ENCODE measurements around the gene CHST9. TPM values are rescaled to one million over a fixed set of nuclear protein-coding genes. Genes with fewer than 3 reads are reported as not detected.

Gene CHST9
- total and polyA plus RNA-seq, 7 donors, result 0.12 to 3.1 (median 0.95) TPM; not detected in 1

DNA sequence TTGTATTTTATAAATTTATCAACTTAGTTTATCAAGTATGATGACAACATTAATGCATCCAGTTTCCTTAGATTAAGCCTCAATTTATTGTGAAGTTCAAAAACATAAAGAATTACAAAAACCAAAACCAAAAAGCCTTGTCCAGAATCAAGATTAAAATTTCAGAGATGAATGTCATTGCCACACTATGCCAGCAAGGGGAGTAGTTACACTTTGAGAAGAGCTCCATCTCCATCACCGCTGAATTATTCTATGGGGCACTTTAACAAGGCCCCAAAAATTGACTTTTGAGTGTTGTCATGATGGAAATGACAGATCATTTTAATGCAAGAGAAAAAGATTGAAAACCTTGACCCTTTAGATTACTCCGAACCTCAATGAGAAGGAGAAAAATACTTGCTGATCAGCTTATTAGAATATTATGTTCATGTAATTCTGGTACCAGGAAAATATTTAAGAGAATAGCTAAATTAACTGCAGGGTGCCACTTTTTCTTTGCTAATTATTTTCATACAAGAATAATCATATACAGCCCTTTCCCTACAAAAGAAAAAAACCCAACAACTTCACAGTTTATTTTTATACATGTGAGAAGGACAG, 167.1 kb downstream of the CHST9 start:
- TF ChIP-seq POLR2AphosphoS5 (IDR thresholded peaks at IDR 0.05) (no peak), POLR2A (IDR thresholded peaks at IDR 0.05) (no peak), EP300 (IDR thresholded peaks at IDR 0.05) (no peak)
- TF ChIP-seq, protein P1, sequence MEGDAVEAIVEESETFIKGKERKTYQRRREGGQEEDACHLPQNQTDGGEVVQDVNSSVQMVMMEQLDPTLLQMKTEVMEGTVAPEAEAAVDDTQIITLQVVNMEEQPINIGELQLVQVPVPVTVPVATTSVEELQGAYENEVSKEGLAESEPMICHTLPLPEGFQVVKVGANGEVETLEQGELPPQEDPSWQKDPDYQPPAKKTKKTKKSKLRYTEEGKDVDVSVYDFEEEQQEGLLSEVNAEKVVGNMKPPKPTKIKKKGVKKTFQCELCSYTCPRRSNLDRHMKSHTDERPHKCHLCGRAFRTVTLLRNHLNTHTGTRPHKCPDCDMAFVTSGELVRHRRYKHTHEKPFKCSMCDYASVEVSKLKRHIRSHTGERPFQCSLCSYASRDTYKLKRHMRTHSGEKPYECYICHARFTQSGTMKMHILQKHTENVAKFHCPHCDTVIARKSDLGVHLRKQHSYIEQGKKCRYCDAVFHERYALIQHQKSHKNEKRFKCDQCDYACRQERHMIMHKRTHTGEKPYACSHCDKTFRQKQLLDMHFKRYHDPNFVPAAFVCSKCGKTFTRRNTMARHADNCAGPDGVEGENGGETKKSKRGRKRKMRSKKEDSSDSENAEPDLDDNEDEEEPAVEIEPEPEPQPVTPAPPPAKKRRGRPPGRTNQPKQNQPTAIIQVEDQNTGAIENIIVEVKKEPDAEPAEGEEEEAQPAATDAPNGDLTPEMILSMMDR (IDR thresholded peaks at IDR 0.05), result peak in 3 of 4 experiments; percentile 29 to 50 (median 39)
- no peaks in the 10 kb centered on the region for H3K27me3 ChIP-seq
- intact Hi-C loops (cut with DNase I), result loop anchor here (5.0 kb wide), 1 partner anchor 584 kb away; no protein-coding TSS in a partner anchor
- H3K4me3 ChIP-seq, result no peak overlapping the region
- H3K36me3 ChIP-seq, result no peaks in the 10 kb centered on the region
- DNase-seq, result no peak
- no peak overlapping the region for H3K27ac ChIP-seq
- WGBS, 2 donors, result 66 to 75% methylated on average over 2 of the region's 2 CpGs
- no peaks in the 10 kb centered on the region for H3K9me3 ChIP-seq
- H3K4me1 ChIP-seq, result no peaks in the 10 kb centered on the region

DNA sequence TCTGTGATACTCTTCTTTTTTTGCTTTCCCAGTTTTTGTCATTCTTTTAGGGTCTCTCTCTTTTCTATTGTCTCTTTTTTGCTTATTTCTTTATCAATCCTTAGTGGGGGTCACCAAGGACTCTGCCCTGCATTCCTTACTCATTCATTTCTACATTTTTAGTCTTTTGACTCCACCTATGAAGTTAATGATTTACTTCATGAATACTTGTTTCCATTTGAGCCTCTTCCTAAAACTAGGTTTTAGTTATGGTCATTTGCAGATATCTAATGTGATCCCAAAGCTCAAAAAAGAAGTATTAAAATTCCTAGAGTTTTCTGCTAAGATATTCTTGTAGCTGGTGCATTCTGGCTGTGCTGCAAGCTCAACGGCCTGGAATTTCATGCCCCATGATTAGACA, 170.3 kb downstream of the CHST9 start:
- DNase-seq, result no peak
- no peaks in the 10 kb centered on the region for H3K27me3 ChIP-seq
- H3K4me1 ChIP-seq, result no peaks in the 10 kb centered on the region
- H3K36me3 ChIP-seq, result no peaks in the 10 kb centered on the region
- intact Hi-C loops (cut with DNase I), result loop anchor here (5.0 kb wide), 1 partner anchor 587 kb away; no protein-coding TSS in a partner anchor
- WGBS, 2 donors, result 65 to 74% methylated on average over 1 of the region's 1 CpG
- H3K9me3 ChIP-seq, result no peaks in the 10 kb centered on the region
- no peak overlapping the region for H3K4me3 ChIP-seq
- H3K27ac ChIP-seq, result no peak overlapping the region
- TF ChIP-seq POLR2AphosphoS5 (IDR thresholded peaks at IDR 0.05), result no peak
- TF ChIP-seq, protein P1 (IDR thresholded peaks at IDR 0.05), result no peak
- TF ChIP-seq EP300 (IDR thresholded peaks at IDR 0.05), result no peak
- TF ChIP-seq POLR2A (IDR thresholded peaks at IDR 0.05), result no peak

DNA sequence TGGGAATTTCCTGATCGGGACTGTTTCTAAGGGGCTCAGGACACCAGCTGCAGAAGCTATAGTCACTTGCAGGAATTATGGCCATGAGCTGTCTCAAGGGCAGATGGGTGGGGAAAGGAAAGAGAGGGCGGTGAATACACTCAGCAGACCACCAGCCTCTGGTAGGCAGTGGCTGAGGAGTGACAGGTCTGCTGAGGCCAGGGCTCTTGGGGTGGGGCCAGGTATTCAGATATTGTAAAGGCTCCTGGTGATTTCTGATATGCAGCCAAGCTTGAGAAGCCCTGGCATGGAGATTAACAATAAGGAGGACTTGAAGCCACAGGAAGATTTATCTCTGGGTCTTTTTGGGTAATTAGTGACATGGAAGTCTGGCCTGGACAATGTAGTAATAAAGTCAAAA, 174.3 kb downstream of the CHST9 start:
- H3K27ac ChIP-seq, result no peak overlapping the region
- intact Hi-C loops (cut with DNase I), result no loop called here
- H3K36me3 ChIP-seq, result no peaks in the 10 kb centered on the region
- no peaks in the 10 kb centered on the region for H3K27me3 ChIP-seq
- TF ChIP-seq POLR2A (IDR thresholded peaks at IDR 0.05), result no peak
- no peak for TF ChIP-seq EP300 (IDR thresholded peaks at IDR 0.05)
- TF ChIP-seq, protein P1 (IDR thresholded peaks at IDR 0.05), result no peak
- no peak for TF ChIP-seq POLR2AphosphoS5 (IDR thresholded peaks at IDR 0.05)
- no peak for DNase-seq
- no peaks in the 10 kb centered on the region for H3K4me1 ChIP-seq
- WGBS, 2 donors, result 83 to 95% methylated on average over 2 of the region's 2 CpGs
- no peak overlapping the region for H3K4me3 ChIP-seq
- H3K9me3 ChIP-seq, result no peaks in the 10 kb centered on the region

- intact Hi-C loops (cut with DNase I), result loop anchor here (10.0 kb wide), 1 partner anchor 194 kb away; no protein-coding TSS in a partner anchor
- no peaks in the 10 kb centered on the region for H3K36me3 ChIP-seq
- no peak overlapping the region for H3K4me3 ChIP-seq
- 72 to 74% methylated on average over 1 of the region's 1 CpG for WGBS, 2 donors
- no peaks in the 10 kb centered on the region for H3K27me3 ChIP-seq
- no peak overlapping the region for H3K27ac ChIP-seq
- no peaks in the 10 kb centered on the region for H3K4me1 ChIP-seq
- H3K9me3 ChIP-seq, result no peaks in the 10 kb centered on the region
- no peak for DNase-seq
- TF ChIP-seq, protein P1 (IDR thresholded peaks at IDR 0.05), result no peak
- TF ChIP-seq POLR2AphosphoS5 (IDR thresholded peaks at IDR 0.05) (no peak), EP300 (IDR thresholded peaks at IDR 0.05) (no peak), POLR2A (IDR thresholded peaks at IDR 0.05) (no peak)
These were observed 175.8 kb downstream of the CHST9 start for GRCh38 chr18:27009293-27009692.

All from sigmoid colon (tissue), 7 donors.